Mucosa of gallbladder (tissue), 1 donor: Measurements from ENCODE around the gene DCAF15. TPM values are rescaled to one million over a fixed set of nuclear protein-coding genes. Genes with fewer than 3 reads are reported as not detected.
"Not testable (repeated sequence)": the region's sequence is repeated elsewhere in the genome, so short reads cannot be mapped to it uniquely, and the experiment has no call there.

ENCODE experiments used
- DNase-seq: peaks from one replicate; pipeline ENCODE4 v3.0.0-alpha.2; 2020; ENCODE audit warnings: low spot score
- total RNA-seq: library from RNA; stranded (reverse); gene quantifications from one replicate; pipeline ENCODE4 v1.2.1, GENCODE V29; 2021
- donor health status: DM: no; HTN: no; CAD: no.

The DCAF15 gene
- total RNA-seq: 33.7 TPM

- peak; percentile 100 for DNase-seq
Measured at GRCh38 chr19:13952154-13952930, at the start of gene DCAF15. Gene DCAF15 (plus strand): TSS chr19:13952509. CDS start chr19:13952513, 4 bp downstream.

- no peak for DNase-seq
Measured at GRCh38 chr19:13902993-13903555, 49.2 kb upstream of the DCAF15 start.

- DNase-seq: peak; percentile 93
Measured at GRCh38 chr19:13905634-13906520, 46.4 kb upstream of the DCAF15 start, which contains the start of the genes BRME1 and CC2D1A. Gene BRME1 (minus strand): TSS chr19:13906117. CDS start chr19:13904892, 1,225 bp downstream. Gene CC2D1A (plus strand): TSS chr19:13906201. CDS start chr19:13906442, 241 bp downstream.

GRCh38 chr19:13906521-13906904, 45.8 kb upstream of the DCAF15 start:
- no peak for DNase-seq

GRCh38 chr19:13906910-13907309, 45.4 kb upstream of the DCAF15 start:
- DNase-seq: no peak

- DNase-seq: no peak
Measured at GRCh38 chr19:13908674-13909073, 43.6 kb upstream of the DCAF15 start.

- DNase-seq: no peak
Measured at GRCh38 chr19:13909430-13909829, 42.9 kb upstream of the DCAF15 start.

GRCh38 chr19:13913352-13913751, 39.0 kb upstream of the DCAF15 start:
- no peak for DNase-seq

GRCh38 chr19:13914777-13915176, 37.5 kb upstream of the DCAF15 start:
- DNase-seq: no peak

- DNase-seq: no peak
Measured at GRCh38 chr19:13917888-13918406, 34.4 kb upstream of the DCAF15 start.

GRCh38 chr19:13918726-13919411, 33.4 kb upstream of the DCAF15 start:
- DNase-seq: no peak

- DNase-seq: no peak
Measured at GRCh38 chr19:13920524-13920923, 31.8 kb upstream of the DCAF15 start.

- no peak for DNase-seq
Measured at GRCh38 chr19:13920940-13921747, 31.2 kb upstream of the DCAF15 start.

GRCh38 chr19:13922118-13922517, 30.2 kb upstream of the DCAF15 start:
- not testable (repeated sequence) for DNase-seq

GRCh38 chr19:13923194-13923987, 28.9 kb upstream of the DCAF15 start:
- DNase-seq: no peak

GRCh38 chr19:13926010-13926409, 26.3 kb upstream of the DCAF15 start:
- no peak for DNase-seq

GRCh38 chr19:13926715-13927114, 25.6 kb upstream of the DCAF15 start:
- no peak for DNase-seq

- DNase-seq: no peak
Measured at GRCh38 chr19:13929340-13929739, 23.0 kb upstream of the DCAF15 start.

GRCh38 chr19:13929956-13930355, 22.4 kb upstream of the DCAF15 start:
- DNase-seq: no peak

- DNase-seq: no peak
Measured at GRCh38 chr19:13930402-13930801, 21.9 kb upstream of the DCAF15 start.
